Psoas muscle (tissue), 8 donors: ENCODE results near the gene LAMA3. TPM values are rescaled to one million over a fixed set of nuclear protein-coding genes. Genes with fewer than 3 reads are reported as not detected.

Experiments used
- ATAC-seq, 4 donors: fragments of 200-7000 bp; cut with Tn5 transposase; one replicate each; pipeline ENCODE4 v1.9.1; 2020; ENCODE audit warnings: moderate library complexity in 3 of 4, mild to moderate bottlenecking in 2 of 4
- DNase-seq, 2 donors: peaks; one replicate each; pipeline ENCODE4 v3.0.0-alpha.2; 2020
- H3K27ac ChIP-seq: fragments of 200-600 bp; one replicate; pipeline ENCODE4 v1.8.0; 2022
- H3K27me3 ChIP-seq, 3 donors: fragments of 200-600 bp in 1 of 3; one replicate each; pipeline versions ENCODE4 v1.6.1 to v1.8.0; 2013 to 2022; ENCODE audit warnings: low read length in 2 of 3, mild to moderate bottlenecking in 2 of 3, moderate library complexity in 1 of 3; ENCODE audit not compliant: insufficient read depth in 3 of 3
- H3K36me3 ChIP-seq, 2 donors: fragments of 200-600 bp in 1 of 2; one replicate each; pipeline versions ENCODE4 v1.6.1 to v1.8.0; 2013 to 2022; ENCODE audit warnings: low read depth in 1 of 2, mild to moderate bottlenecking in 1 of 2, moderate library complexity in 1 of 2; ENCODE audit not compliant: insufficient read depth in 1 of 2
- H3K4me1 ChIP-seq: fragments of 200-600 bp; one replicate; pipeline ENCODE4 v1.8.0; 2022
- H3K4me3 ChIP-seq: fragments of 200-600 bp; one replicate; pipeline ENCODE4 v1.8.0; 2022; ENCODE audit warnings: mild to moderate bottlenecking
- H3K9me3 ChIP-seq: fragments of 200-600 bp; one replicate; pipeline ENCODE4 v1.8.0; 2022
- WGBS, 3 donors: extraction: QIAGEN DNeasy Blood & Tissue Kit; methylation state at CpG; one replicate each; pipeline versions ENCODE4 v1.1.6 to v1.1.7; 2013; 5-methylcytosine and 5-hydroxymethylcytosine counted together
- intact Hi-C, 2 donors: fragments of 100-400 bp; cut with DNase I; formaldehyde crosslinking; loops; one replicate each; pipeline versions ENCODE4 v1.11.0 to v1.14.2; 2022
- polyA plus RNA-seq, 3 donors: library from polyadenylated mRNA; stranded (reverse); fragments of 200-250 nt; gene quantifications; one replicate each; pipeline ENCODE4 v1.2.3, GENCODE V29; 2013
- total RNA-seq, 4 donors: library from RNA; stranded (reverse); fragmentation: NEBNext Ultra II Directional in 2 of 4; extraction: Animal tissue kit (Norgen Biotek cat#: 25700) in 2 of 4; gene quantifications; one replicate each; pipeline versions ENCODE4 v1.2.1 to v1.2.4, GENCODE V29; 2021 to 2023
- TF ChIP-seq, protein P1 (sequence below): fragments of 200-600 bp; IDR thresholded peaks from one replicate; pipeline ENCODE4 v1.8.0; 2022; ENCODE audit warnings: antibody characterized with exemption
- donor health status: healthy with polysubstance abuse.
- donor health status: DM: no; HTN: no; CAD: no; lungs with moderate emphysema.
- donor health status: Bipolar disorder and iron deficiency.
- donor health status: healthy.
- donor health status: DM: yes; HTN: yes; CAD: no.
- donor health status: DM: no; HTN: no; CAD: no.
- donor health status: DM: no; HTN: no; CAD: no.
- donor health status: DM: yes; HTN: yes; CAD: no.

Gene LAMA3
- total and polyA plus RNA-seq, 7 donors, result 0.49 to 4.2 (median 1.8) TPM

GRCh38 chr18:23661735-23662308 is 27.4 kb upstream of the LAMA3 start:
- no peak for ATAC-seq
- TF ChIP-seq, protein P1, sequence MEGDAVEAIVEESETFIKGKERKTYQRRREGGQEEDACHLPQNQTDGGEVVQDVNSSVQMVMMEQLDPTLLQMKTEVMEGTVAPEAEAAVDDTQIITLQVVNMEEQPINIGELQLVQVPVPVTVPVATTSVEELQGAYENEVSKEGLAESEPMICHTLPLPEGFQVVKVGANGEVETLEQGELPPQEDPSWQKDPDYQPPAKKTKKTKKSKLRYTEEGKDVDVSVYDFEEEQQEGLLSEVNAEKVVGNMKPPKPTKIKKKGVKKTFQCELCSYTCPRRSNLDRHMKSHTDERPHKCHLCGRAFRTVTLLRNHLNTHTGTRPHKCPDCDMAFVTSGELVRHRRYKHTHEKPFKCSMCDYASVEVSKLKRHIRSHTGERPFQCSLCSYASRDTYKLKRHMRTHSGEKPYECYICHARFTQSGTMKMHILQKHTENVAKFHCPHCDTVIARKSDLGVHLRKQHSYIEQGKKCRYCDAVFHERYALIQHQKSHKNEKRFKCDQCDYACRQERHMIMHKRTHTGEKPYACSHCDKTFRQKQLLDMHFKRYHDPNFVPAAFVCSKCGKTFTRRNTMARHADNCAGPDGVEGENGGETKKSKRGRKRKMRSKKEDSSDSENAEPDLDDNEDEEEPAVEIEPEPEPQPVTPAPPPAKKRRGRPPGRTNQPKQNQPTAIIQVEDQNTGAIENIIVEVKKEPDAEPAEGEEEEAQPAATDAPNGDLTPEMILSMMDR, result no peak

DNA sequence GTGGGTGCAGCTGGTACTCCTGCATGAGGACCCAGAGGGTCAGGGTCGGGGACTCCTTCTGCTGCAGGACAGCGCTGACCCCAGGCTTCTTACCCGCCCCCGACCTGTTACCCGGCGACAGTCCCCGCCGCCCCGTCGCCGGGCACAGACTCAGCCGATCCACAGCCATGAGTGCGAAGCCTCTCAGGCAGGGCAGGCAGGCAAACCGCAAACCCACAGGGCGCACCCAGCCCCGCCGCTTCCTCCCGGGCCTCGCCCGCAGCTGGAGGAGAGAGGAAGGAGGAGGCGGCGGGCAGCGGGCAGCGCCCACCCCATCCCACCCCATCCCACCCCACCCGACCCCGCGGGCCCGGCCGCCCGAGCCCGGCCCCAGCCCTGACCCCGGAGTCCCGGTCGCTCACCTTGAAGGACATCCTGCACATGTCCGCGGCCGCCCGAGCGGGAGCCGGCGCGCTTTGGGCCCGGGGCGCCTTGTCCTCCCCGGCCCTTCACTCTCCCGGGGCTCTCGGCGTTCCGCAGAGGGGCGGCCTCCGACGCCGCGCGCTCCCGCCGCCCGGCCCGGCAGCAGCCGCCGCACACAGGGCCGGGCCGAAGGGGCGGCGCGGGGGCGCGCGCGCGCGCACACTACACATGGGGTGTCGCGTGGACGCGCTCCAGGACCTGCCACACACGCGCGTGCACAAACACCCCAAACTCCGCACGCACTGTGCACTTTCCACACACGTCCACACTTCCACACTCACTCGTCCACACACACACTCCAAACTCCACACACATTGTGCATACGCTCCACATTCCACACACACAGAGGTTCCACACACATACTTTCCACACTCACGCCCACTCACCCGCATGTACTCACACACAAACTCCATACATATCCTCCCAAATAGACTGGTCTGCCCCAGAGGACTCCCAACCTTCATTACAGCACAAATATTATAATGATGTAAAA is 26.7 kb upstream of the LAMA3 start, which contains the start of gene ANKRD29:
Gene ANKRD29 (minus strand): TSS at position 603 of the 955 bp plus-strand sequence. CDS start 181 bp downstream, at position 422.
- intact Hi-C loops, result no loop called here
- DNase-seq, result peak; percentile 45 to 51

More at GRCh38 chr18:23661735-23662308, 27.4 kb upstream of the LAMA3 start:
- 36 to 39% (median 37%) methylated on average over 9 of the region's 9 CpGs for WGBS, 3 donors
- peaks cover 3% of the 10 kb centered on the region for H3K4me1 ChIP-seq
- no peak overlapping the region for H3K27ac ChIP-seq
- no peak for DNase-seq
- peaks cover 0 to 38% (median 7%) of the 10 kb centered on the region in 3 donors for H3K27me3 ChIP-seq
- intact Hi-C loops, result no loop called here
- peak overlapping the region; percentile 65 for H3K4me3 ChIP-seq
- no peaks in the 10 kb centered on the region for H3K36me3 ChIP-seq
- no peaks in the 10 kb centered on the region for H3K9me3 ChIP-seq

DNA sequence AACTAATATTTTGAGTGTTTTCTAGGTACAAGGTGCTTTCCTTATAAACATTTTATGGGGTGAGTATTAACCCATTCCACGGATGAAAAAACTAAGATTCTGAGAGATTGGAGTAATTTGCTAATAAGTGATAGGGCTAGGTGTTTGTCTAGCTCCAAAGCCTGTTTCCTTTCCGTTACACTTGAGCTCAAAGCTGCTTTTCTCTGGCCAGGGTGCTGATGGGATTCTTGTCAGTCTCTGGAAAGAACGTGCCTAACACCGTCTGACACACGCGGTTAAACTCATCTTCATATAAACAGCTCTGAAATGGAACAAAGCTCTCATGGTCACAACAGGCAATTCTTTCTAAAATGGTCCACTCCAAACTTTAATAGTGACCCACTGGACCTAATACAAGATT is 24.6 kb upstream of the LAMA3 start:
- DNase-seq (no peak), ATAC-seq (no peak)
- TF ChIP-seq, protein P1, result no peak
- Histone ChIP-seq H3K9me3 (no peaks in the 10 kb centered on the region), H3K4me3 (no peak overlapping the region), H3K36me3 (no peaks in the 10 kb centered on the region), H3K27ac (no peak overlapping the region), H3K4me1 (peaks cover 3% of the 10 kb centered on the region), H3K27me3 (peaks cover 0 to 34% (median 7%) of the 10 kb centered on the region in 3 donors)
- intact Hi-C loops, result no loop called here
- 50 to 52% (median 51%) methylated on average over 6 of the region's 6 CpGs for WGBS, 3 donors

More for the DNA sequence above, 26.7 kb upstream of the LAMA3 start, which contains the start of gene ANKRD29:
- H3K9me3 ChIP-seq, result no peaks in the 10 kb centered on the region
- H3K27ac ChIP-seq, result no peak within 1 kb of the TSS
- ATAC-seq, result peak in 3 of 4 donors; percentile 29 to 53 (median 30)
- WGBS, 3 donors, result 1 to 2% (median 1%) methylated on average over 50 to 86 of the region's 86 CpGs
- no peaks in the 10 kb centered on the region for H3K36me3 ChIP-seq
- TF ChIP-seq, protein P1, result no peak
- peaks cover 3% of the 10 kb centered on the region for H3K4me1 ChIP-seq
- peaks cover 0 to 38% (median 7%) of the 10 kb centered on the region in 3 donors for H3K27me3 ChIP-seq
- peak within 1 kb of the TSS; percentile 65 for H3K4me3 ChIP-seq

DNA sequence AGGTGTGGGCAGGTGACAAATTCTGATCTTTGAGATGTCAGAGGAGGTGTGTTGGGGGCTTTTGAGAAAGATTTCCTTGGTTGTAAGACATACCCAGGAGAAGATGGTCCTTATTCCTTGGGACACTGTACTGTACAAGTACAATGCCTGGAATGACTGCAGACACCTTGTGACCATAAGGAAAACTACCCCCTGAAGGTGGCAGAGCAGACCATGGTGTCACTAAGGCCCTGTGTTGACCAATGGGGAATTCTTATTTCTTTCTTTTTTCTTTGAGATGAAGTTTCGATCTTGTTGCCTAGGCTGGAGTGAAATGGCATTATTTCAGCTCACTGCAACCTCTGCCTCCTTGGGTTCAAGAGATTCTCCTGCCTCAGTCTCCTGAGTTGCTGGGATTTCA is 22.1 kb upstream of the LAMA3 start:
- Histone ChIP-seq H3K27ac (no peak overlapping the region), H3K4me1 (peaks cover 2% of the 10 kb centered on the region), H3K9me3 (no peaks in the 10 kb centered on the region), H3K4me3 (no peak overlapping the region), H3K36me3 (no peaks in the 10 kb centered on the region), H3K27me3 (peaks cover 0 to 13% (median 7%) of the 10 kb centered on the region in 3 donors)
- 80 to 94% (median 88%) methylated on average over 1 of the region's 1 CpG for WGBS, 3 donors
- intact Hi-C loops, result no loop called here
- no peak for ATAC-seq
- TF ChIP-seq, protein P1, result no peak
- DNase-seq, result no peak
